Right lobe of liver (tissue), 6 donors: ENCODE data around the gene MED26. TPM values are rescaled to one million over a fixed set of nuclear protein-coding genes. Genes with fewer than 3 reads are reported as not detected.

Experiments used
- ATAC-seq, 4 donors: fragments of 200-7000 bp; cut with Tn5 transposase; one replicate each; pipeline ENCODE4 v1.9.1; 2020; ENCODE audit warnings: mild to moderate bottlenecking in 4 of 4, moderate library complexity in 4 of 4
- DNase-seq, 3 donors: peaks; one replicate each; pipeline ENCODE4 v3.0.0-alpha.2; 2020
- H3K27ac ChIP-seq, 3 donors: fragments of 200-600 bp; one replicate each; pipeline ENCODE4 v1.8.0; 2022
- H3K27me3 ChIP-seq, 2 donors: fragments of 200-600 bp; one replicate each; pipeline ENCODE4 v1.8.0; 2022
- H3K36me3 ChIP-seq, 4 donors: fragments of 200-600 bp; sonication (generic) in 1 of 4; one replicate each; pipeline versions ENCODE4 v1.5.1 to v1.8.0; 2017 to 2022; ENCODE audit warnings: control low read depth in 1 of 4
- H3K4me1 ChIP-seq, 4 donors: fragments of 200-600 bp; sonication (generic) in 1 of 4; one replicate each; pipeline versions ENCODE4 v1.5.1 to v1.8.0; 2017 to 2022; ENCODE audit warnings: control low read depth in 1 of 4
- H3K4me3 ChIP-seq, 3 donors: fragments of 200-600 bp; one replicate each; pipeline ENCODE4 v1.8.0; 2022
- H3K9me3 ChIP-seq, 4 donors: fragments of 200-600 bp; sonication (generic) in 1 of 4; one replicate each; pipeline versions ENCODE4 v1.5.1 to v1.8.0; 2017 to 2022; ENCODE audit warnings: control low read depth in 1 of 4
- POLR2A ChIP-seq: fragments of 450-650 bp; IDR thresholded peaks from one replicate; pipeline ENCODE4 v1.6.1; 2017; ENCODE audit warnings: antibody characterized with exemption, mild to moderate bottlenecking
- WGBS: methylation state at CpG from one replicate; pipeline ENCODE4 v1.1.6; 2018; ENCODE audit warnings: low coverage, low lambda C conversion rate; ENCODE audit not compliant: insufficient coverage; ENCODE audit errors: missing lambda C conversion rate; 5-methylcytosine and 5-hydroxymethylcytosine counted together
- intact Hi-C, 2 donors: fragments of 100-400 bp; cut with DNase I; formaldehyde crosslinking; loops; one replicate each; pipeline versions ENCODE4 v1.11.2 to v1.14.1; 2022
- total RNA-seq, 6 experiments: library from RNA; depleted of rRNA in 2 of 6; stranded (reverse); fragments of >200 nt in 2 of 6; fragmentation: NEBNext Ultra II Directional in 3 of 6; extraction: Animal tissue kit (Norgen Biotek cat#: 25700) in 3 of 6; gene quantifications; one replicate each; pipeline versions ENCODE4 v1.1.0 to v1.2.4, GENCODE V29; 2016 to 2023
- TF ChIP-seq, protein P1 (sequence below), 4 donors: fragments of 200-600 bp in 3 of 4; fragments of 450-650 bp in 1 of 4; IDR thresholded peaks; one replicate each; pipeline versions ENCODE4 v1.5.1 to v1.8.0; 2016 to 2022; ENCODE audit warnings: antibody characterized with exemption in 4 of 4, mild to moderate bottlenecking in 2 of 4
- donor health status: DM: no; HTN: yes; CAD: no.
- donor health status: DM: no; HTN: no; CAD: no.
- donor health status: DM: no; HTN: no; CAD: no.
- donor health status: DM: no; HTN: yes; CAD: no.
- donor health status: DM: no; HTN: yes; CAD: no.

MED26 gene
- total RNA-seq, 6 experiments from 2014 or later: 3.4 to 5.4 (median 4.4) TPM

DNA sequence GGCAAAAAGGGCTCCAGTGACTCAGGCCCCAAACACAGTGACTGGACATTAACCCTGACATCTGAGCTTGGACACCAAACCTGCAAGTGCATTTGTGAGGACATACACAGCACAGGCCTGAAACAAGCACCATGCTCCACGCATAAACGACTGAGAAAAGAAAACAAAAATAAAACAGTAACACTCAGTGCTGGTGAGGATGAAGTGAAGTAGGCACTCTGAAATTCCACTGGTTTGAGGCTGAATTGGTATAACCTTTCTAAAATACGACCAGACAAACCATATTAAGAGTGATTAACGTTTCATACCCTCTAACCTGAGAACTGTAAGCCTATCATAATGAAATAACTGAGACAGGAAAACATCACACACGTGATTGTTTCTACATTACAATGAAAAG lies 61.3 kb downstream of the MED26 start:
- Histone ChIP-seq H3K36me3 (peaks cover 0 to 54% (median 31%) of the 10 kb centered on the region in 4 donors), H3K9me3 (no peaks in the 10 kb centered on the region), H3K27me3 (no peaks in the 10 kb centered on the region), H3K4me3 (no peak overlapping the region), H3K27ac (no peak overlapping the region), H3K4me1 (peaks cover 0 to 8% (median 0%) of the 10 kb centered on the region in 4 donors)
- ATAC-seq: no peak
- 82% methylated on average over 5 of the region's 5 CpGs for WGBS
- intact Hi-C loops: no loop called here
- TF ChIP-seq, protein P1, sequence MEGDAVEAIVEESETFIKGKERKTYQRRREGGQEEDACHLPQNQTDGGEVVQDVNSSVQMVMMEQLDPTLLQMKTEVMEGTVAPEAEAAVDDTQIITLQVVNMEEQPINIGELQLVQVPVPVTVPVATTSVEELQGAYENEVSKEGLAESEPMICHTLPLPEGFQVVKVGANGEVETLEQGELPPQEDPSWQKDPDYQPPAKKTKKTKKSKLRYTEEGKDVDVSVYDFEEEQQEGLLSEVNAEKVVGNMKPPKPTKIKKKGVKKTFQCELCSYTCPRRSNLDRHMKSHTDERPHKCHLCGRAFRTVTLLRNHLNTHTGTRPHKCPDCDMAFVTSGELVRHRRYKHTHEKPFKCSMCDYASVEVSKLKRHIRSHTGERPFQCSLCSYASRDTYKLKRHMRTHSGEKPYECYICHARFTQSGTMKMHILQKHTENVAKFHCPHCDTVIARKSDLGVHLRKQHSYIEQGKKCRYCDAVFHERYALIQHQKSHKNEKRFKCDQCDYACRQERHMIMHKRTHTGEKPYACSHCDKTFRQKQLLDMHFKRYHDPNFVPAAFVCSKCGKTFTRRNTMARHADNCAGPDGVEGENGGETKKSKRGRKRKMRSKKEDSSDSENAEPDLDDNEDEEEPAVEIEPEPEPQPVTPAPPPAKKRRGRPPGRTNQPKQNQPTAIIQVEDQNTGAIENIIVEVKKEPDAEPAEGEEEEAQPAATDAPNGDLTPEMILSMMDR (IDR thresholded peaks at IDR 0.05): no peak
- TF ChIP-seq POLR2A: no peak
- no peak for DNase-seq

DNA sequence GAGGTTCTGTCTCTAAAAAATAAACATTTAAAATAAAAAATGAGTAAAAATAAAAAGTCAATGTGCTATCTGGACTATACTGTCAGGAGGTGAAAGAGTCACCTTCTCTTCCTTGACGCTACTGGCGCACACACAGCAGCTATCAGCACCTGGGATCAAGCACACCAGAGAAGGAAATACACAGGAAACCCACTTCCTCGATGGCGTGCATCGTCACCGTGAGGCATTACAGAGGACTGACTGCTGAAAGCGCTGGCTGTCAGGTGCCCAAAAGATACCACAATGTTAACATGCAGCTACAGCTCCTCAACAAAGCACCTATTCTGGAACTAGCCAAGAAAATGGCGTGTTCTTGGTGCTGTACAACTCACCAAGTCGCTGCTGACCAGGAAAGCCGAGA lies 61.8 kb downstream of the MED26 start:
- Histone ChIP-seq H3K4me3 (no peak overlapping the region), H3K36me3 (peaks cover 0 to 54% (median 31%) of the 10 kb centered on the region in 4 donors), H3K27ac (no peak overlapping the region), H3K27me3 (no peaks in the 10 kb centered on the region), H3K9me3 (no peaks in the 10 kb centered on the region), H3K4me1 (peaks cover 0 to 3% (median 0%) of the 10 kb centered on the region in 4 donors)
- ATAC-seq (peak; percentile 46 to 61 (median 54)), DNase-seq (no peak)
- TF ChIP-seq POLR2A: no peak
- TF ChIP-seq, protein P1 (IDR thresholded peaks at IDR 0.05): no peak
- WGBS: 34% methylated on average over 8 of the region's 10 CpGs
- intact Hi-C loops: no loop called here

DNA sequence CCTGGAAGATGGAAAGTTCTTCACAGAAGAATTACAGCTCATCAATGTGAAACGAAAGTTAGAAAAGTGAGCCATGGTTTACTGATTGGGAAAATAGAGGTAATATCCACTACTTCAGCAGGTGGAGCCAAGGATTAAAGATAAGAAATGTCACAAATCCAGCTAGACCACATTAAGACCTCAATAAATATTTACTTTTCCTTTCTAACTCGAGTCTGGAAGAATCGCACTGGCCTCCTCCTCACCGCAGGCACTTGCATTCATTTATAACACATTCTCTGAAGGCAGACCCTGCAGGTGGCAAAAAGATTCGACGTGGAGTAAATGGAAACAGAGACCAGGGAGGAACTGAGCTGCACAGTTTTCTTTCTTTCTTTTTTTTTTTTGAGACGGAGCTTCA lies 63.2 kb downstream of the MED26 start:
- TF ChIP-seq POLR2A: no peak
- TF ChIP-seq, protein P1 (IDR thresholded peaks at IDR 0.05): no peak
- Histone ChIP-seq H3K27ac (no peak overlapping the region), H3K27me3 (no peaks in the 10 kb centered on the region), H3K9me3 (no peaks in the 10 kb centered on the region), H3K36me3 (peaks cover 0 to 59% (median 31%) of the 10 kb centered on the region in 4 donors), H3K4me1 (no peaks in the 10 kb centered on the region), H3K4me3 (no peak overlapping the region)
- intact Hi-C loops: no loop called here
- ATAC-seq (no peak), DNase-seq (no peak)
- 83% methylated on average over 7 of the region's 7 CpGs for WGBS

DNA sequence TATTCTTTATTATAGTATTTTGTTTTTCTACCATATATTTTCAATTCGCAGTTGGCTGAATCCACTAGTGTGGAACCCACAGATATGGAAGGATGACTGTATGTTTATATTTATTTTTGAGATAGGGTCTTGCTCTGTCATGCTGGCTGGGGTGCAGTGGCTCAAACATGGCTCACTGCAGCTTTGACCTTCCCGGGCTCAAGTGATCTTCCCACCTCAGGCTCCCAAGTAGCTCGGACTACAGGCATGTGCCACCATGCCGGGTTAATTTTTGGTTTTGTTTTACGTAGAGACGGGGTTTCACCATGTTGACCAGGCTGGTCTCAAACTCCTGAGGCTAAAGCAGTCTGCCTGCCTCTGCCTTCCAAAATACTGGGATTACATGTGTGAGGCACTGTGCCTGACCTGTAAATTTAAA lies 65.4 kb downstream of the MED26 start:
- Histone ChIP-seq H3K9me3 (no peaks in the 10 kb centered on the region), H3K36me3 (peaks cover 0 to 59% (median 30%) of the 10 kb centered on the region in 4 donors), H3K27me3 (no peaks in the 10 kb centered on the region), H3K27ac (no peak overlapping the region), H3K4me1 (no peaks in the 10 kb centered on the region), H3K4me3 (no peak overlapping the region)
- no peak for DNase-seq
- ATAC-seq: no peak
- TF ChIP-seq, protein P1 (IDR thresholded peaks at IDR 0.05): no peak
- TF ChIP-seq POLR2A: no peak
- WGBS: 91% methylated on average over 6 of the region's 6 CpGs
- intact Hi-C loops: no loop called here

DNA sequence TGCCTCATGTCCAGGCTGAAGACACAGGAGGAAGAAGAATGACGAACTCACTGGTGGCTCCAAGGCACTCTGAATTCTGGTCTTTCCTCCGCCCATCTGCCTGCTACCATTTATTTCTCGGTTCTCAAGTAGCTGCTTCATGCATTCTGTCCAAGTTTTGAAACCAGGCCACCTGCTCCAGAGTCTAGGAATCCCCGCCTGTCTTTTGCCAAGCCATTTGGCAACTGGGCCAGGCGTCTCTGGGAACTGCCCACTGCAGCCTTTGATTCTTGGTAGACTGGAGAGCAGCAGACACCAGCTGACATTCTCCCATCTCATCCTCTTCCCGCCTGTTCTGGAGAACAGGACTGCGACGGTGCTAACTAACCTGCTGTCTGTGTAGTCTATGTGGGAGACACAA lies 66.6 kb downstream of the MED26 start:
- no peak for ATAC-seq
- Histone ChIP-seq H3K4me3 (no peak overlapping the region), H3K27me3 (no peaks in the 10 kb centered on the region), H3K27ac (no peak overlapping the region), H3K4me1 (no peaks in the 10 kb centered on the region), H3K9me3 (no peaks in the 10 kb centered on the region), H3K36me3 (peaks cover 0 to 52% (median 25%) of the 10 kb centered on the region in 4 donors)
- DNase-seq: no peak
- TF ChIP-seq, protein P1 (IDR thresholded peaks at IDR 0.05): no peak
- no peak for TF ChIP-seq POLR2A
- 89% methylated on average over 6 of the region's 8 CpGs for WGBS
- intact Hi-C loops: no loop called here
